Erythroblast (primary cell): ENCODE data around the gene CLCF1.

ENCODE experiments used
- DNase-seq, 2 experiments: peaks; one replicate each; lab custom pipeline; 2025; lab: John Stamatoyannopoulos, UW
- GATA1 ChIP-seq: IDR thresholded peaks from 2 replicates; pipeline ENCODE4 v1.6.1; 2011; ENCODE audit warnings: low read depth, mild to moderate bottlenecking, control low read depth, low read length, moderate library complexity
- POLR2A ChIP-seq: IDR thresholded peaks from 2 replicates; pipeline ENCODE4 v1.6.1; 2011; ENCODE audit warnings: mild to moderate bottlenecking, low read length

The CLCF1 gene

GRCh38 chr11:67372993-67373647 is at the start of gene CLCF1:
Gene CLCF1 (minus strand): TSS chr11:67373598. CDS start chr11:67373539, 59 bp downstream.
- TF ChIP-seq POLR2A = no peak
- no peak for TF ChIP-seq GATA1
- DNase-seq = peak; percentile 58 to 74

DNA sequence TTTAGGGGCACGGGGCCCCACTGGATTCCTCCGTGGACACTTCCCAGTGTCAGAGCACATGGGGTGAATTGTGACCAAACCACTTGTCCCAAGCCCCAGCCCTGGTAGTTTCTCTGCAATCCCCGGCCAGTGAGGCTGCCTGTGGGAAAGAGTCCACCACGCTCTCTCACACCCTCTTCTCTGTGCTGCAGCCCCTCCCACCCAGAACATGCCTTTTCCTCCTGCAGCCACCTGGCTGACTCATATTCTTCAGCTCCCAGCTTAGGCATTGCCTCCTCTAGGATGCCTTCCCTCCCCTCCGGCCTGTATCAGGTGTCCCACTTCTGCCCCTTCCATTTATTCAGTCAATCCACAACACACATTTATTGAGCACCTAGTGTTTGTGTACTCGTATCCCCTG is 49.5 kb upstream of the CLCF1 start:
- no peak for DNase-seq
- no peak for TF ChIP-seq GATA1
- peak; percentile 20 for TF ChIP-seq POLR2A

DNA sequence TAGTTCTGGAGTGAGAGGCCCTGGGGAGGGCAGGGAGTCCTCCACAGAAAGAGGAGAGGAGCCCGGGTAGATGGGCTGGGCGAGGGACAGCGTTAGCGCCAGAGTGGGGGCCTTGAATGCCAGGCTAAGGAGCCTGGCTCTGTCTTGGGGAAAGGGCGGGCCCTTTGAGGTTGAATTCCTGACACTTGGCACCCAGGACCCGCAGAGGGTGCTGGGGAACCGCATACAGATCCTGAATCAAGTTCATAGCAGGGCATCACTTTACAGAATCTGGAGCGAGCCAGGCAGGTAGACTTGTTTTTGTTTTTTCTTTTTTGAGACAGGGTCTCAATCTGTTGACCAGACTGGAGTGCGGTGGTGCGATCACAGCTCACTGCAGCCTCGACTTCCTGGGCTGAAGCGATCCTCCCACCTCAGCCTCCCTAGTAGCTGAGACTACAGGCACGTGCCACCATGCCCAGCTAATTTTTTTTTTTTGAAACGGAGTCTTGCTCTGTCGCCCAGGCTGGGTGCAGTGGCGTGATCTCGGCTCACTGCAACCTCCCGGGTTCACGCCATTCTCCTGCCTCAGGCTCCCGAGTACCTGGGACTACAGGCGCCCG is 48.1 kb upstream of the CLCF1 start:
- TF ChIP-seq POLR2A = no peak
- no peak for TF ChIP-seq GATA1
- DNase-seq = no peak

DNA sequence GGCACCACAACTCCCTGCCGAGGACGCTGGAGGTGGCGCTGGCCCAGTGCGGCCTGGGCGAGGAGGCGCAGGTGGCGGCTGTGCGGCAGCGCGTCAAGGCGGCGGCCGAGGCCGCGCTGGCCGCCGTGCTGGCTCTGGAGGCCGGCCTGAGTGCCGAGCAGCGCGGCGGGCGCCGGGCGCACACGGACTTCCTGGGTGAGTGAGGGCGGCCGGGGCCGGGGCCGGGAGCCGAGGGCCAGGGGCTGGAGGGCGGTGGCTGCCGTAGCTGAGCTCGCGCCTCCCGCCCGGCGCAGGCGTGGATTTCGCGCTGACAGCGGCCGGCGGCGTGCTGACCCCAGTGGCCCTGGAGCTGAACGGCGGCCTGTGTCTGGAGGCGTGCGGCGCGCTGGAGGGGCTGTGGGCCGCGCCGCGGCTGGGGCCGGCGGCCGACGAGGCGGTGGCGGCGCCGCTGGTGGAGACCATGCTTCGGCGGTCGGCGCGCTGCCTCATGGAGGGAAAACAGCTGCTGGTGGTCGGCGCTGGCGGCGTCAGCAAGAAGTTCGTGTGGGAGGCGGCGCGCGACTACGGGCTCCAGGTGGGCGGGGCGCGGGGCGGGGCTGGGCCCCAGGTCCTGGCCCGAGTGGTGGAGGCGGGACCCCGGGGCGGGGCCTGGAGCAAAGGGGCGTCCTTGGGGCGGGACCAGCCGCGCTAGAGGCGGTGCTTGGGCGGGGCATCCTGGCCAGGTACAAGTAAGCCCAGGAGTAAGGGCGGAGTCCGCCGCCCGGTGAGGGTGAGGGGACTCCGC is 47.4 kb upstream of the CLCF1 start:
- TF ChIP-seq GATA1 (no peak), POLR2A (peak; percentile 43)
- DNase-seq = peak; percentile 93 to 97

- no peak for DNase-seq
- TF ChIP-seq GATA1 = no peak
- no peak for TF ChIP-seq POLR2A
Observed at GRCh38 chr11:67420147-67420645, 46.8 kb upstream of the CLCF1 start.

DNA sequence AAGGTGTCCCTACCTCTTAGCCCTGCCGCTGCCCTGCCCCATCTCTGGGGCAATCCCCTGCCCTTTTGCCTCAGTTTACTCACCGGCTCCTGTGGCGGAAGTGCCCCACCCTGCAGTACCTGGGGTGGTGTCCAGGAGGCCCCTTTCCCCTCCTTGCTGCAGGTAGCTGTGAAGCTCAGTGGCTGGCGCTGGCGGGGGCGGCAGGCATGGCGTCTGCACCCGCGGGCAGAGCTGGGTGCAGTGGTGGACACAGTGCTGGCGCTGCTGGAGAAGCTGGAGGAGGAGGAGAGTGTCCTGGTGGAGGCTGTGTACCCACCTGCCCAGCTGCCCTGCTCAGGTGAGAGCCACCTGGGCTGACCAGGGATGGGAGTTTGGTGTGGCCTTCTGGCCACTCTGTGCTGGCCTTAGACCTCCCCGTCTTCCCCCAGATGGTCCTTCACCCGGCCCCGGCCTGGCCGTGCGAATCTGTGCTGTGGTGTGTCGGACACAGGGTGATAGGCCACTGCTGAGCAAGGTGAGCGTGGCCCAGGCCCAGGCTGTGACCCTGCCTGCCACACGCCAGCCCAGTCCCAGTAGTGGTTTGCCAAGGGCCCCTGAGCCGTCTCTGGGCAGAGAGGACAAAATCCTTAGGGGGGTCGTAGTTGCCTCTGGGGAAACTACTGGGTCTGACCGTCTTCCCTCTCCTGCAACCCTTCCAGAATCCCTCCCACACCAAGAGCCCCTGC is 46.1 kb upstream of the CLCF1 start:
- TF ChIP-seq POLR2A (no peak), GATA1 (no peak)
- no peak for DNase-seq

GRCh38 chr11:67418476-67419281 is 45.3 kb upstream of the CLCF1 start:
- no peak for DNase-seq
- TF ChIP-seq POLR2A (no peak), GATA1 (no peak)

GRCh38 chr11:67417425-67417824 is 44.0 kb upstream of the CLCF1 start:
- TF ChIP-seq POLR2A (no peak), GATA1 (no peak)
- DNase-seq = no peak

DNA sequence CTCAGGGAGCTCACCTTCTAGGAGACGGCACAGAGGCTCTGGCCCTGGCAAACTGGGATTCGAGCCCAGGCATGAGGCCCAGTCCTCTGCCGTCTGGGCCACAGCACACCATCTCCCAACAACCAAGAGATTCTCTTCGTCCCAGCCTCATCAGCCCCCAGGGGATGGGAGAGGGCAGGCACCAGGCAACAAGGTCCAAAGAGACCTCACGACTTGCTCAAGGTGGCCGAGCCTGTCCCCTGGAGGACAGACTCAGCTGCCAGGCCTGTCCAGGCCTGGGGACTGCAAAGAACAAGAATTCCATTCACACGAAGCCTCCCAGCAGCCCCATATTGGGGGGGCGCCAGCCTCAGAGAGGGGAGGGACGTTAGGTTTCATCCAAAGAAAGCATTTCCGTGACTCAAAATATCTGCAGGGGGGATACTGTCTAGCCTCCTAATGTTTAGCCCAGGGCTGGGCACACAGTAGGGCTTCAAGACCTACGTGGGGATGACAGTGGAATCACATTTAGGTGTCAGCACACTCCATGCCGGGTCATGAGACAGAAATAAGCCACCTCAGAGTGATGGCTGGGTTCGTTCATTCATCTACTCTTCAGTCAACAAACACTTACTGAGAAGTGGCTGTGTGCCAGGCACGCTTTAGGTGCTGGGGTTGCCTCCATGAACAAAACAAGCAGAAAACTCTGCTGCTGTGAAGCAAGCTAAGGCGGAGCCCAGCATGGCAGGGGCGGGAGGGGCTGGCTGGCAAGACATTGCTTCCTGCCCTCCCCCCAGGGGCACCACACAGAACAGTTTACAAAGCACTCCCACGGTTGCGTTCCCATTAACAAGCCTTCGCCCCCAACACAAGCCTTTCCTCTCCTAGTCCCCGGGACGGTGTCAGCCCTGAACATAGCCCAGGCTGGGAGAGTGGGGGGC is 43.3 kb upstream of the CLCF1 start:
- peak; percentile 42 to 47 for DNase-seq

DNA sequence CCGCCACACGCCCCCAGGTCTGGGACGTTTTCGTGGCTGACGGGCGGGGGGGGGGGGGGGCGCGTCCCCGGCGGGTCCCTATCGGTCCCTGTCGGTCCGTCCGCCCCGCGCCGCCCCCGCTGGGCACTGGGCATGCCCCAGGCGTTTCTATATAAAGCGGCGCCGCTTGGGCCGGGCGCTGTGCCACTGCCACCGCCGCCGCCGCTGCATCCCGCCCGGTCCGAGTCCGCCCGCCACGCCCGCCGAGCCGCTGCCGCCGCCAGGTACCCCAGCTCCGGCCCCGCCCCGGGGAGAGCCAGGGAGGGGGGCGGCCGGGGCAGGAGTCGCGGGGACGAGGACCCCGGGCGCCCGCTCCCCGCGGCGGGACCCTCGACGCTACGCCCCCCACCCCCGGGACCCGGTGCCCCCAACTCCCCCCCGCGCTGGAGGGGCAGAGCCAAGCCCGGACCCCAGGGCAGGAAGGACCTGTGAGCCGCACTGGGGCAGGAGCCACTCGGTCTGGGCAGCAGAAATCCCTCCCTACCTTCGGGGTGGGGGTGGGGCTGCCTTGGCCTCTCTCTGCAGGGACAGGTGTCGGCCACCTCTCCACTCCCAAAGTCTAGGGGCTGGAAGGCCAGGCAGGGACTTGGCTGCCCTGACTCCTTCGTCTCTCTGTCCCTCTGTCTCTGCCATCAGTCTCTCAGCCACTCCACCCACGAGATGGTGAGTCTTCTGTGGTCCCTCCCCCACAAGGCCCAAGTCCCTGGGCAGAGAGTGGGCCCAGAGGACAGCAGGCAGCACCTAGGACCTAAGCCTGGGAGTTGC is 42.3 kb upstream of the CLCF1 start, which contains the start of gene CARNS1:
CARNS1 (plus strand) TSS at position 178 of the 804 bp plus-strand sequence; CDS start at position 700, 522 bp downstream.
- TF ChIP-seq GATA1 (no peak), POLR2A (no peak)
- DNase-seq = peak in 1 of 2 experiments; percentile 50

More for the DNA sequence above, 43.3 kb upstream of the CLCF1 start:
- TF ChIP-seq GATA1 = no peak

- TF ChIP-seq POLR2A (peak; percentile 39), GATA1 (no peak)
- peak; percentile 88 to 93 for DNase-seq
Observed at GRCh38 chr11:67413266-67413849, 40.0 kb upstream of the CLCF1 start.
